NCI-H2171 (cell line): Measurements from ENCODE around the gene PKNOX1.
"Not testable (repeated sequence)": the region's sequence is repeated elsewhere in the genome, so short reads cannot be mapped to it uniquely, and the experiment has no call there.

Experiments
- DNase-seq: peaks from one replicate; lab custom pipeline; 2025; lab: John Stamatoyannopoulos, UW

The PKNOX1 gene

GRCh38 chr21:42951193-42951592 lies 23.2 kb upstream of the PKNOX1 start:
- DNase-seq: not testable (repeated sequence)

GRCh38 chr21:42956824-42957630 lies 17.3 kb upstream of the PKNOX1 start:
- no peak for DNase-seq

GRCh38 chr21:42958122-42958521 lies 16.2 kb upstream of the PKNOX1 start:
- not testable (repeated sequence) for DNase-seq

- DNase-seq: no peak
Measured at GRCh38 chr21:42959728-42960127, 14.6 kb upstream of the PKNOX1 start.

- DNase-seq: no peak
Measured at GRCh38 chr21:42962380-42963007, 11.9 kb upstream of the PKNOX1 start.

GRCh38 chr21:42964086-42964485 lies 10.3 kb upstream of the PKNOX1 start:
- no peak for DNase-seq

- DNase-seq: no peak
Measured at GRCh38 chr21:42964546-42965210, 9.7 kb upstream of the PKNOX1 start.

- DNase-seq: no peak
Measured at GRCh38 chr21:42965211-42965560, 9.2 kb upstream of the PKNOX1 start.

- DNase-seq: not testable (repeated sequence)
Measured at GRCh38 chr21:42967616-42968015, 6.7 kb upstream of the PKNOX1 start.

- DNase-seq: no peak
Measured at GRCh38 chr21:42969193-42969600, 5.2 kb upstream of the PKNOX1 start.

- DNase-seq: no peak
Measured at GRCh38 chr21:42970946-42971653, 3.3 kb upstream of the PKNOX1 start.

GRCh38 chr21:42971897-42972275 lies 2.5 kb upstream of the PKNOX1 start:
- DNase-seq: no peak

- no peak for DNase-seq
Measured at GRCh38 chr21:42973309-42973990, 912 bp upstream of the PKNOX1 start.

- DNase-seq: peak; percentile 54
Measured at GRCh38 chr21:42974832-42975820, 764 bp downstream of the PKNOX1 start.

GRCh38 chr21:42975886-42976608 lies 1.7 kb downstream of the PKNOX1 start:
- no peak for DNase-seq

GRCh38 chr21:42980312-42981213 lies 6.2 kb downstream of the PKNOX1 start:
- DNase-seq: no peak

- peak; percentile 16 for DNase-seq
Measured at GRCh38 chr21:42981214-42981523, 6.8 kb downstream of the PKNOX1 start.

GRCh38 chr21:42981862-42982261 lies 7.5 kb downstream of the PKNOX1 start:
- DNase-seq: no peak

GRCh38 chr21:42983103-42983502 lies 8.7 kb downstream of the PKNOX1 start:
- DNase-seq: peak; percentile 49
